NCI-H524 treated with DMSO at 0.1 percent for 48 hours (cell line): Measurements from ENCODE around the gene CPA4.

Source experiments
- DNase-seq: peaks from one replicate; lab custom pipeline; 2025; lab: John Stamatoyannopoulos, UW

Gene CPA4

DNA sequence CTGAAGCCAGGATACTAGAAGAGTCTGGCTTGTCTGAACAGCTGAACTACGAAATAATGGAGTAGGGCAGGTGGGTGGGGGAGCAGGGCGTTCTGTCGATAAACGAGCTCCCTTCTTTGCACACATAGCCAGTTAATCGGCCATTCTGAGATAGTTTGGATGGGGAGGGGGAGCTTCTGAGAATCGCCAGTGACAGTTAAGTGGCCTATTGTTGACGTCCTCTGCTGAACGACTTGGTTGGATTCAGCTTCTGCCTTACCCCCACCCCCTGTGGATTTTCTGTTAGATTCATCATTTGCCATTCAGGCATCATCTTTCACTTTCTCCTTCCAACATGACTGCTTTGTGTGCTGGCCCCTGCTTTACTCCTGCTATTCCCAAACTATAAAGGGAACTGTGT is 52.2 kb downstream of the CPA4 start:
- DNase-seq = no peak

- no peak for DNase-seq
Measured at GRCh38 chr7:130345725-130346124, 52.8 kb downstream of the CPA4 start.

DNA sequence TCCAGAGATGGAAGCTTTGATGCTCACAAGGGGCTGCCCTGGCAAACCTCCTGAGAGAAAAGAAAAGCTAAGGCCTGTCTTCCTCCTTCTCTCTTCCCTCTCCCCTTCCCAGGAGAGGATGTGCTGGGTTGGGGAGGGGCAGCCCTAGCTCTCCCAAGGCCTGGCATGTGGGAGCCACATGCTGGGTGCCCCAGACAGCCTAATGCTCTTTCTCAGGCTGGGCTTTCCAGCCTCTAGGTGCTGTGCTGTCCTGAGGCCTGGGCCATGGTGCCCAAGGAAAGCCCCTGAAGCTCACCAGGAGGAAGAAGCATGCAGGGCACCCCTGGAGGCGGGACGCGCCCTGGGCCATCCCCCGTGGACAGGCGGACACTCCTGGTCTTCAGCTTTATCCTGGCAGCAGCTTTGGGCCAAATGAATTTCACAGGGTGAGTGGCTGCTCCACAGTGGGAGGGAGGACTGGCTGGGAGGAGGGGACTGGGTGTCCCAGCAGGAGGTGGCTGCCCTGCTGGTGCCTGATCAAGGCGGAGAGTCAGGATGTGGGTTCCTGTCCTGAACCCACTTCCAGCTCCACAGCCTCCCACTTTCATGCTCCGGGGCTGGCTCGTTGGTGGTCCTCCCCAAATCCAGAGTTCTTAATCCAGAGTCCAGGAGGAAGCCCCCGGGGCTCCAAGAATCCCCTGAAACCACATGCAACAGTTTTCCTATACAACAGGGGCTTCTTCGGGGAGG is 53.4 kb downstream of the CPA4 start:
- no peak for DNase-seq

DNA sequence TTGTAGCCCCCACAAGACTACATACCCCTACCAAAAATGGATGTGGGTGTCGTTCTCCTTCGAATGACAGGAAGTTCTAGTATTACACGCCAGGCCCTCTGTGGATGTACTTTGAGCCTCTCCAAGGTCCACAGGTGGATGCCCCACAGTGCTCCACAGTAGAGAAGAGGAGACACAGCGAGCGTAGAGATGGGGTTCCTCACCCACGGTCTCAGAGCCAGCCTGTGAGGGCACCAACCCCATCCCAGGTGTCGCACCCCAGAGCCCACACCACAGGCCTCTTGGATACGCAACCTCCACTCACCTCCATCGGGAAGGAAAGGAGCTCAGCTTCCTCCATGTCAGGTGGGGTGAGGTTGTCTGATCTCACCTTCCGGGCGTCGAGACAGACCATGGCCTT is 54.0 kb downstream of the CPA4 start:
- no peak for DNase-seq

DNA sequence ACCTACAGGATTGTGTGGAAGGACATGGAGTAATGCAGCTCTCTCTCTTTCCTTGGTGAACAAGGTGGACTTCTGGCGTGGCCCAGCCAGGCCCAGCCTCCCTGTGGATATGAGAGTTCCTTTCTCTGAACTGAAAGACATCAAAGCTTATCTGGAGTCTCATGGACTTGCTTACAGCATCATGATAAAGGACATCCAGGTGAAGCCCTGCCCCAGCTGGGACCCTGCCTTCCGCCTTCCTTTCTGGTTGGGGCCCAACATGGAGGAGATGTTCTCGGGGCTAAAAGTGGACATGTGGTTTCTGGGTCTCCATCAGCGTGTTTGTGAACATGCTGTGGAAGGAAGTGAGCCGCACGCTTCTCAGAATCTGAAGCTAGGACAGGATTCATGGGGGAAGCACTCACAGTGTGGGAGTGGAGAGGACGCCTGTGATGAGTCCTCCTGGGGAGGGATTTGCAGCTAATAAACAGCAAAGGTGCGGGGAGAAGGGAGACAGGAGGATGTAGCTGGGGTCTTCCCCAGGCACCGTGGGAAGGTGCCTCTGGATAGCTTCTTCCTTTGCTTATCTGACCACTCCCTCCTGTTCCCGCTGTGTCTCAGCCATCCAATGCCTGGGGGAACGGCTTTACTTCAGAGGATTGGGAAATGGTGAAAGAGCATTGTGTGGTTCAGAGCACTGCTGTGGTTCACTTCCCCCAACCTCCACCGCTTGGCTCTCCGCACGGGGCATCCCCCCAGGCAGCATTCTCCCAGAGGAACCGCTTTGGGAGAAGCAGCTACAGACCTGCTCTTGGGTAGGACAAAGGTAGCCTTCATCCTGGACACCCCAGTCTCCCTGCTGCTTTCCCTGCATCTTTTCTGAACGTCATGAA is 57.2 kb downstream of the CPA4 start:
- DNase-seq = no peak

DNA sequence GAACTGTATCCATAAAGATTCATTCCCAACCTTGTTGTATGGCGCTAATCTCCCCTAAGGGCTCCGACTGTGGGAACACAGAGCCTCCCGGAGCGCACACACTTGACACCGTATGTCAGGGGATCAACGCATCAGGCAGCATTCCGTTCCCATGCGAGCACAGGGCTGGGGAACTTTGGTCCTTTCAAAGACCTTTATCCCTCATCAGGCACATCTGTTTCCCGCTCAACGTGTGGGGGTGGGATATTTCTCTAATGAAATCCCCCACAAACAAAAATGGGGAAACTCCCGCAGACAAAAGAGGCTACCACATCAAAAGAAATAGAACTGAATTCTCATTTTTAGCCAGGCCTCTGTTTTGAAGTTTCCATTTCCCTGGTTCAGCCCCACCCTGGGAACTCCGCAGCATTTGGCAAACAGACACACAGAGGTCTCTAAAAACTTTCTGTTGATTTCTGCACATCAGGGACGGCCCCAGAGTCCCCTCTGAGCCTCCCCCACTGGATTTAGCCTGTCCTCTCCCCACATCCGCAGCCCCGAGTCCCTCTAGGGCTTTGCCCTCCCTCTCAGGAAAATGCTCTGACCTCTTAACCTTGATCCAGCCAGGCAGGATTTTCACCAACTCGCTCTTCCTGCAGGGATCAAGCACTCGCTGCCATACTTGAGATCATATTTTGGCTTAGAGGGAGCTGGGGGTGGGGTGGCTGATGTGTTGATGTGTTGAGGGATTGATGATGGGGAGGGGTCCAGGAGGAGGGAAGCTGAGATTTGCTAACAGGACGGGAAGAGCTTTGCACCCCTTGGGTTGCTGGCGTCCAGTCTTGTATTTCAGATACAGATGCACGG is 58.2 kb downstream of the CPA4 start:
- peak; percentile 88 for DNase-seq

GRCh38 chr7:130351791-130352090 is 58.8 kb downstream of the CPA4 start:
- no peak for DNase-seq

DNA sequence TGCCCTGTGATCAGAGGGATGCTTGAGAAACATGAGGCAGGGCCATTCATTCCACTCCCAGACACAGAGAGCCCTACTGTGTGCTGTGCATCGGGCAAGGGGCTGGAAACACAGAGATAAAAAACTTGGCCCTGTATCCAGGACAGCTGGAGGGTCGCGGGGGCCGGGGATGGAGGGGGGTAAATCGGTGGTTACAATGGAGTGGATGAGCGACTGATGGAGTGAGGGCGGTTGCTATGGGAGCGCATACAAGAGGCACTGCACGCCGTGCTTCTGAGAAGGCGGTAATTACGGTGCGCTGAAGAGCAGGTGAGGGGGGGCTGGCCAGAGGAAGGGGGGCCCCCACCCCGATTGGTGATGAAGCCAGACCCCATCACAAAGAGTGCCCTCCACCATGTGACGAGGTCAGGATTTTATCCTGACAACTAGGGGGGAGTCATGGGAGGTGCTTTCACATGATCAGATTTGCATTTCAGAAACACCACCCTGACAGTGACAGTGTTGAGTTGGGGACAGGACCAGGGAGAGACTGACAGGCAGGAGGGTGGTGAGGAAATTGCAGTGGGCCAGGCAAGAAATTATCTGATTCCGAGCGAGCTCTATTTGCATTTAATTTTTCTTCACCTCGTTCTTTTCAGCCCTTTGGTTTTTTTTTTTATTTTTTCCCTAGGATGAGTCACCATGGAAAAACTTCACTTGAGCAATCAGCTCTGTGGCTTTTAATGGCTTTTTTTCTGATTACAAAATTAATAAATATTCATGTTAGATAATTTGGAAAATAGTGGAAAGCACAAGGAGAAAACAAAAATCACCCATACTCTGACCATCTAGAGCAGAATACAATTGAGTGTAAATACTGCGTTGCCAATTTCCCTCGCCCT is 59.5 kb downstream of the CPA4 start:
- peak; percentile 37 for DNase-seq

- no peak for DNase-seq
Measured at GRCh38 chr7:130353196-130353595, 60.2 kb downstream of the CPA4 start.

DNA sequence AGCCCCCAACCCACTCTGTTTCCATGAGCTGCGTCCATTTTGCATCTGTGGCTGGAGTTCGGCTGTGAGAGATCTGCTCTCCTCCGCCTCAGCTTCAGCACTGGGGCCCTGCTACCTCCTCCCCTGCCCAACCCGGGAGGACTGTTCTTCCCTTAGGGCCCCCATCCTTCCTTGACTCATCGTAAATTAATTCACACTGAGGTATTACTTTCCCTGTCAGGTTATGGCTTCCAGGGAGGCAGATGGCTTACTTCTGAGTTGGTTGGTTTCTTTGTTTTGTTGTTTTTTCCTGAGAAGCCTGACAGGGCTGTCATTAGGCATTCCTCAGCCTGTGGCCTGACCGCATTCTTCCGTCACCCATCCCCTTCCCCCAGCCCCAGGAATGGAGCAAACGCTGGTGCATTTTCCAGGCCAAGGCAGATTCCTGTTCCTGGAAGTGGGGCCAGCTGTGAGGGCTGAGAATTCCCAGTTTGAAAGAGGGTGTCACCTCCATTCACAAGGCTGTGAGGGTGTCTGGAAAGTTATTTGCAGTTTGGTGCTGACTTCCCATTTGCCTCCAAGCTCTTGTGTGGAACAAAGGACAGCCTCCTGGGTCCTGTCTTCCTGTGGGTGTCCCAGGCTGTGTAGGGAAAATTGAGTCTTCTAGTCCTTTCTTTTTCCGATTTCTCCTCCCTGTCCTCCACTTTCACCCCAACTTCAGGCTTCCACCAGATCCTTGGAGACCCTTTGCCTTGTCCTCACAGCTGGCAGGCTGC is 63.3 kb downstream of the CPA4 start:
- no peak for DNase-seq

- no peak for DNase-seq
Measured at GRCh38 chr7:130356876-130357611, 64.1 kb downstream of the CPA4 start.

- no peak for DNase-seq
Measured at GRCh38 chr7:130358471-130358870, 65.5 kb downstream of the CPA4 start.

DNA sequence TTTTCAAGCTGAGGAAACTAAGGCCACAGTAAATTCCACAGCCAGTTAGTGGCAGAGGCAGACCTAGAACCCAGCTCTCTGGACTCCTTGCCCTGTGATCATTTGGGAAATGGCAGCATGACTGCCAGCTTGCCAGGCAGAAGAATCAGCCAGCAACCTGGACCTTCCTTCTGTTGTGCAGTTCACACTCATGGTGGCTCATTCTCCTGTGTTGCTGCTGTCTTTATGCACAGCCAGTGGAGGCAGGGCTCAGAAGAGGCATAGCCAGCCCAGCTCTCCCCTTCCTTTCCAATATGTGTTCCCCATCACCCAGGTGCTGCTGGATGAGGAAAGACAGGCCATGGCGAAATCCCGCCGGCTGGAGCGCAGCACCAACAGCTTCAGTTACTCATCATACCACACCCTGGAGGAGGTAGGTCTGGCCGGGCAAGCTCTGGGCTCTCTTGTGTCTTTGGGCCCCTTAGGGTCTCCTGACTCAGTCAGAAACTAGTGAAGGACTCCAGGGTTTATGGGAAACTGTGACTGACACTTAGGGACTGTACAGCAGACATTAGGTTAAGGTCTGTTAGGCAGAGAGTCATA is 66.4 kb downstream of the CPA4 start:
- no peak for DNase-seq

DNA sequence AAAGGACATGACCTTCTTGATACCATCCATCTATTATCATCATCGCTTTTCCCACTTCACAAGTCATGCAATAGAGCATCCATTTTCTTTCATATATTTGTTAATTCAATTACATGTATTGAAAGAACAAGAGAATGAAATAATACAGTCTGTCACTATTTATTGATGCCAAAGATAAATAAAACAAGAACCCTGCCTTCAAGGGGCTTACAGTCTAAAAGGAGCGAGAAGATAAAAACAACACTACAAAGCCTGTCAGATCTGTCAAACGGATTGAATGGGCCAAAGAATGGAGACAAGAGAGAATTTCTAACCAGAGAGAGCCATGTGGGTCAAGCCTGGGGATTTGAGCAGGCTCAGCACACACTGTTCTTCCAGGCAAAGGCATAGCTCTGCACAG is 67.6 kb downstream of the CPA4 start:
- no peak for DNase-seq

DNA sequence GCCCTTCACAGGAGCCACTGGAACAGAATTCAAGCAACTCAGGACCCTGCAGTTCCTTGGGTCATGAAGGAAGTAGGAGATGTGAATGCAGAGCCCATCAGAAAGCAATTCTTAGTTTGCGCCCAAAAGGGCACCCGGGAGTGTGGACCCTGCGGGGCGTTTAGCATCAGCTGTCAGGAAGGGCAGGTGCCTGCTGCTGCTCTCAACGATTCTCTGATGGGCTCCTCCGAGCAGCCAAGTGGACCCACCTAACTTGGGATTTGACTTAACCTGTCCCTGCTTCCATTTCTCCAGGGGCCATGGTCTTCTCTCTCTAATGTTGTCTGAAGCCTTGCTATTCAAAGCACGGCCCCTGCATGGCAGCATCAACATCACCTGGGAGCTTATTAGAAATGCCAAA is 68.7 kb downstream of the CPA4 start:
- DNase-seq = no peak

GRCh38 chr7:130362251-130362816 is 69.4 kb downstream of the CPA4 start:
- DNase-seq = no peak

- DNase-seq = no peak
Measured at GRCh38 chr7:130363026-130363847, 70.3 kb downstream of the CPA4 start.

- DNase-seq = no peak
Measured at GRCh38 chr7:130364451-130364850, 71.5 kb downstream of the CPA4 start.

DNA sequence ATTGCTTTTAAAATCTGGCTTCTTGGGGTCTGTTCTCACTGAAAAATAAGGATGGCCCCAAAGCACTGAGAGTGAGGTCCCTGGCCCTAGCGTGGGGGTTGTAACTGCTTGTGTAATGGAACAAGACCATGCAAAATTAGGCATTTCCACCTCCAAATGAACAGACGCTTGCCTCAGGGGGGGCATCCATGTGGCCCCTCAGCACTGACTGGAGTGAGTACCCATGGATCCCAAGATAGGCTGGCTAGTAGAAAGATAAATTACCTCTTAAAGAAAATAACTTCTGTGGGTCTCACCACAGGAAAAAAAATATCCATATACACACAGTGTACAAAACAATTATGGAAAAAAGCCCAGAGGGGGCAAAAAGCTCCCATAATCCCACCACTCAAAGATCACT is 72.1 kb downstream of the CPA4 start:
- no peak for DNase-seq
